WI38 (cell line): ENCODE results near the gene BCKDK.

ENCODE experiments used
- H3K4me3 ChIP-seq: 2 replicates; pipeline ENCODE4 v1.5.1; 2011; ENCODE audit warnings: low read depth, mild to moderate bottlenecking, control low read depth, low read length
- CTCF ChIP-seq: IDR thresholded peaks from 2 replicates; pipeline ENCODE4 v1.5.1; 2012; ENCODE audit warnings: low read depth, mild to moderate bottlenecking, control low read depth, low read length

Gene BCKDK

GRCh38 chr16:31130899-31131298 lies 22.7 kb downstream of the BCKDK start:
- TF ChIP-seq CTCF = no peak
- no peak overlapping the region for H3K4me3 ChIP-seq

- no peak overlapping the region for H3K4me3 ChIP-seq
- TF ChIP-seq CTCF = no peak
Observed at GRCh38 chr16:31131416-31131815, 23.2 kb downstream of the BCKDK start.

GRCh38 chr16:31131841-31132271 lies 23.7 kb downstream of the BCKDK start:
- TF ChIP-seq CTCF = no peak
- H3K4me3 ChIP-seq = no peak overlapping the region

GRCh38 chr16:31132303-31132979 lies 24.3 kb downstream of the BCKDK start:
- H3K4me3 ChIP-seq = no peak overlapping the region
- no peak for TF ChIP-seq CTCF

- no peak for TF ChIP-seq CTCF
- no peak overlapping the region for H3K4me3 ChIP-seq
Observed at GRCh38 chr16:31133046-31133501, 24.9 kb downstream of the BCKDK start.

GRCh38 chr16:31134091-31134571 lies 25.9 kb downstream of the BCKDK start:
- no peak overlapping the region for H3K4me3 ChIP-seq
- TF ChIP-seq CTCF = no peak

- H3K4me3 ChIP-seq = no peak overlapping the region
Observed at GRCh38 chr16:31134625-31135534, 26.7 kb downstream of the BCKDK start.

More at GRCh38 chr16:31134625-31135534, 26.7 kb downstream of the BCKDK start:
- TF ChIP-seq CTCF = no peak
